ENCODE results near the gene MARCHF10.

The MARCHF10 gene

GRCh38 chr17:62714016-62714777, 93.9 kb downstream of the MARCHF10 start:
- H3K4me3 ChIP-seq (replicated peaks; ENCODE audit: low read depth, low read length), result no peak overlapping the region
- no peaks in the 10 kb centered on the region for H3K27me3 ChIP-seq (replicated peaks; ENCODE audit: control insufficient read depth, insufficient read depth, low read length)
- no peak for TF ChIP-seq CTCF (IDR thresholded peaks at IDR 0.05; ENCODE audit: insufficient read depth, low read length, poor library complexity, severe bottlenecking)
- H3K36me3 ChIP-seq (ENCODE audit: control insufficient read depth, insufficient read depth, low read length), result no peaks in the 10 kb centered on the region
- no peak for DNase-seq (ENCODE audit: extremely low read depth, insufficient read length)

DNA sequence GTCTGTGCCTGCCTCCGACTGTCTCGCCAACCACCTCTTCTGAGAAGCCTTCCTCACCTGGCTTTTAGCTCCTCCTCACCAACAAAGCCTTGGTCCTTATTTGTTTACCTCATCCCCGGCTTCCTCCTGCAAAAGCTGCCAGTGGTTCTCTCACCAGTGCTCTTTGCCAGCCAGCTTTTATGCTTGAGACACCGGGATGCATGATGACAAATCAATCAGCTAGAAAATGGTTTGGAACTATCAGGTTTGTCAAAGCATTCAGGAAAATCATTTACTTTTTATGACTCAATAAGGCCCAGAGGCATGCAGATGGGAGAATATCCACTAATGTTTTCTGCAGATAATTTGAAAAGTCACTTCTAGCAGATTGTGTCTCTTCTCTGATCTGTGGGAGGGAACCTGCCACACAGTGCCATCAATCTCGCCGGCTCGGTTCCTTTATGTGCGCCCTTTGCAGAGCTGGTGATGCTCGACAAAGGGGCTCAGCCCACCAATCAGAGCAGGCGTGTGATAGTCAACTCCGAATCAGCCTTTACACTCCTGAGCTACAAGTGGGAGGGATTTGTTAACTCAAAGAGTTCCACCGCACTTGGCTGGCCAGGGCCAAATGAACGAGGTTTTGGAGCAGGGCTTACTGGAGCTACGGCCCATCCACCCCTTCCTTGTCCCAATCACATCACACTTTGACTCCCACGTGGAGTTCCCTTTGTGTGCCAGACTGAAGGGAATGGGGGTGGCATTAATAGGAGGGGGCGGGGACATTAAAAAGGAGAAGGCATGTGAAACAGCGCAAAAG, 94.8 kb downstream of the MARCHF10 start:
- TF ChIP-seq CTCF (IDR thresholded peaks at IDR 0.05; ENCODE audit: insufficient read depth, low read length, poor library complexity, severe bottlenecking), result no peak
- no peak for DNase-seq (ENCODE audit: extremely low read depth, insufficient read length)
- H3K4me3 ChIP-seq (replicated peaks; ENCODE audit: low read depth, low read length), result no peak overlapping the region
- no peaks in the 10 kb centered on the region for H3K27me3 ChIP-seq (replicated peaks; ENCODE audit: control insufficient read depth, insufficient read depth, low read length)
- no peaks in the 10 kb centered on the region for H3K36me3 ChIP-seq (ENCODE audit: control insufficient read depth, insufficient read depth, low read length)

DNA sequence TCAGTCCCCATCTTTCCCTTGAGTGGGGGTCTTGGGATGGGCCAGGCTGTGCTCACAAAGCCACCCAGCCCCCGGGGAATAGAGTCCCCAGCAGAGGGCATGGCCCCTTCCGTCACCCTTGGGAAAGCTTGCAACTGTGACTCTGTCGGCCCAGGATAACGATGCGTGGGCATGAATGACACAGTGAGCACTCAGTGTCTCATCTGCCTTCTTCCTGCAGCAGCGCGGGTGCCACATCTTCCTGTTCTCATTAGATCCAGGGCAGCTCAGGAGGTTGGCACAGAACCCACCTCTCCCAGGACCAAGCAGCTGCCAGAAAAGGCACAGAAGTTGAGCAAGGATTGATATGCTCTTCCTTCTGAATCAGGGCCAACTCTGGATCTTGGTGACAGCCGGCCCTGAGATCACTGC, 95.9 kb downstream of the MARCHF10 start:
- Histone ChIP-seq H3K36me3 (ENCODE audit: control insufficient read depth, insufficient read depth, low read length) (no peaks in the 10 kb centered on the region), H3K4me3 (replicated peaks; ENCODE audit: low read depth, low read length) (no peak overlapping the region), H3K27me3 (replicated peaks; ENCODE audit: control insufficient read depth, insufficient read depth, low read length) (no peaks in the 10 kb centered on the region; the same call in 1 of the 2 replicates)
- TF ChIP-seq CTCF (IDR thresholded peaks at IDR 0.05; ENCODE audit: insufficient read depth, low read length, poor library complexity, severe bottlenecking), result no peak
- DNase-seq (ENCODE audit: extremely low read depth, insufficient read length), result no peak

DNA sequence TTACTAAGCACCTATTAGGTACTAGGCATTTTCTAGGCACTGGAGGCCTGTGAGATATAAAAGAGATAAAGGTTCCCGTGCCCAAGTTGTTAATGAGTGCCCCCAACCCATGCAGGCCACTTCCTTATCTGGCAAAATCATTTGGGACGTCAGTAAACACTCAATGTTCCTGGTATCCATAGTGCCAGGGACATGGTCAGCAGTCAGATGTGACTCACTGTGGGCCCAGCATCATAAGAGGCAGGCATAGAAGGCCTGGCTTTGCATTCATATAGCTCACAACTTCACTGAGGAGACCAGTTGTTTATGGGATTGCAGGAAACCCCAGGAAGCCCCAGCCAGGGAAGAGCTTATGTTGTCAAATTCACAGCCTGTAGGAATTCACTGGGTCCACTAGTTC, 99.5 kb downstream of the MARCHF10 start:
- H3K36me3 ChIP-seq (ENCODE audit: control insufficient read depth, insufficient read depth, low read length), result no peaks in the 10 kb centered on the region
- no peak for DNase-seq (ENCODE audit: extremely low read depth, insufficient read length)
- TF ChIP-seq CTCF (IDR thresholded peaks at IDR 0.05; ENCODE audit: insufficient read depth, low read length, poor library complexity, severe bottlenecking), result no peak
- H3K4me3 ChIP-seq (replicated peaks; ENCODE audit: low read depth, low read length), result no peak overlapping the region
- H3K27me3 ChIP-seq (replicated peaks; ENCODE audit: control insufficient read depth, insufficient read depth, low read length), result no peaks in the 10 kb centered on the region; the same call in none of the 2 replicates

- Histone ChIP-seq H3K36me3 (ENCODE audit: control insufficient read depth, insufficient read depth, low read length) (no peaks in the 10 kb centered on the region; the same call in 1 of the 2 replicates), H3K27me3 (replicated peaks; ENCODE audit: control insufficient read depth, insufficient read depth, low read length) (no peaks in the 10 kb centered on the region; the same call in none of the 2 replicates), H3K4me3 (replicated peaks; ENCODE audit: low read depth, low read length) (no peak overlapping the region)
- TF ChIP-seq CTCF (IDR thresholded peaks at IDR 0.05; ENCODE audit: insufficient read depth, low read length, poor library complexity, severe bottlenecking), result no peak
- no peak for DNase-seq (ENCODE audit: extremely low read depth, insufficient read length)
These were observed 100.7 kb downstream of the MARCHF10 start for GRCh38 chr17:62707425-62707739.
